Chondrocyte (in vitro differentiated cells): ENCODE results near the gene APH1A. TPM values are rescaled to one million over a fixed set of nuclear protein-coding genes. Genes with fewer than 3 reads are reported as not detected.
A peak's percentile ranks its signal among the peaks of the same experiment; 100 is the strongest.

ENCODE experiments used
- DNase-seq: peaks from one replicate; pipeline ENCODE4 v3.0.0; 2021; ENCODE audit warnings: mixed read lengths, low spot score
- H3K27ac Mint-ChIP-seq: one replicate; pipeline ENCODE4 v1.8.0; 2021; ENCODE audit warnings: mild to moderate bottlenecking, moderate library complexity, mixed read lengths; ENCODE audit not compliant: unreplicated experiment
- H3K27me3 Mint-ChIP-seq: 2 replicates; pipeline ENCODE4 v1.8.0; 2021; ENCODE audit warnings: low read depth, mixed read lengths
- H3K36me3 Mint-ChIP-seq: 2 replicates; pipeline ENCODE4 v1.8.0; 2021; ENCODE audit warnings: low read depth, mixed read lengths
- H3K4me1 Mint-ChIP-seq: 2 replicates; pipeline ENCODE4 v1.8.0; 2021; ENCODE audit warnings: low read depth, mild to moderate bottlenecking, mixed read lengths
- H3K4me3 Mint-ChIP-seq: one replicate; pipeline ENCODE4 v1.8.0; 2021; ENCODE audit warnings: mild to moderate bottlenecking, moderate library complexity, mixed read lengths; ENCODE audit not compliant: unreplicated experiment
- H3K9me3 Mint-ChIP-seq: 2 replicates; pipeline ENCODE4 v1.8.0; 2021; ENCODE audit warnings: low read depth, mixed read lengths
- CTCF ChIP-seq: fragments of 200-600 bp; sonication (generic); IDR thresholded peaks from 2 replicates; pipeline ENCODE4 v1.5.0; 2021; ENCODE audit warnings: antibody characterized with exemption, mild to moderate bottlenecking, moderate library complexity
- total RNA-seq: library from RNA; stranded (reverse); gene quantifications from 3 replicates; pipeline ENCODE4 v1.2.1, GENCODE V29; 2021

The APH1A gene
- total RNA-seq, 1 donor from 2014 or later, result 89.7 TPM

GRCh38 chr1:150288382-150288781 lies 19.6 kb upstream of the APH1A start:
- no peak for DNase-seq
- TF ChIP-seq CTCF, result no peak
- Mint-ChIP-seq H3K9me3 (no peaks in the 10 kb centered on the region), H3K4me3 (no peak overlapping the region), H3K27me3 (no peaks in the 10 kb centered on the region), H3K36me3 (peaks cover 6% of the 10 kb centered on the region), H3K27ac (no peak overlapping the region), H3K4me1 (peaks cover 6% of the 10 kb centered on the region)

GRCh38 chr1:150283260-150283659 lies 14.4 kb upstream of the APH1A start:
- Mint-ChIP-seq H3K36me3 (peaks cover 15% of the 10 kb centered on the region), H3K27me3 (no peaks in the 10 kb centered on the region), H3K4me3 (peak overlapping the region; percentile 79), H3K27ac (no peak overlapping the region), H3K4me1 (peaks cover 18% of the 10 kb centered on the region), H3K9me3 (no peaks in the 10 kb centered on the region)
- no peak for TF ChIP-seq CTCF
- no peak for DNase-seq

DNA sequence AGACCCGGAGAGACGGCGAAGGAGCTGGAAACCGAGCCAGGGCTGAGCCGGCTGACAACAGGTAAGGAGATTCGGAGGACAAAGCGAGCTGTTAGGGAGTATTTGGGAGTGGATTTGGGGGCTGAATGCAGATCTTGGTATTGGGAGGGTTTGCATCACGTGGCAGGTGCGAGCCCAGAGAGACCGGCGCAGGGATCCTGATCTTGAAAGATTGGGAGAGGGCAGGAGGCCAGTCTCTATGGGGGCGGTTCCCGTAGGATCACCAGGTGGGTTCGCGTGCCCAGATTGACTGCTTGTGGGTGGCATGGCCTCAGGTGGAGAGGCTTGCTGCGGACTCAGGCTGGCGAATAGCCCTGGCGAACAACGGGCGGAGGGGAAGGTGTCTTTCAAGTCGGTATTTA lies 13.7 kb upstream of the APH1A start:
- TF ChIP-seq CTCF, result no peak
- H3K4me1 Mint-ChIP-seq, result peaks cover 18% of the 10 kb centered on the region
- H3K9me3 Mint-ChIP-seq, result no peaks in the 10 kb centered on the region
- H3K4me3 Mint-ChIP-seq, result peak overlapping the region; percentile 79
- no peaks in the 10 kb centered on the region for H3K27me3 Mint-ChIP-seq
- peaks cover 19% of the 10 kb centered on the region for H3K36me3 Mint-ChIP-seq
- no peak for DNase-seq
- H3K27ac Mint-ChIP-seq, result peak overlapping the region; percentile 86

GRCh38 chr1:150281758-150282557 lies 13.1 kb upstream of the APH1A start, which contains the start of gene CIART:
CIART (plus strand) TSS chr1:150282554; CDS start chr1:150283268, 714 bp downstream.
- Mint-ChIP-seq H3K4me1 (peaks cover 18% of the 10 kb centered on the region), H3K4me3 (peak within 1 kb of the TSS; percentile 79), H3K27me3 (no peaks in the 10 kb centered on the region), H3K36me3 (peaks cover 19% of the 10 kb centered on the region), H3K9me3 (no peaks in the 10 kb centered on the region), H3K27ac (peak within 1 kb of the TSS; percentile 94)
- DNase-seq, result no peak
- no peak for TF ChIP-seq CTCF

DNA sequence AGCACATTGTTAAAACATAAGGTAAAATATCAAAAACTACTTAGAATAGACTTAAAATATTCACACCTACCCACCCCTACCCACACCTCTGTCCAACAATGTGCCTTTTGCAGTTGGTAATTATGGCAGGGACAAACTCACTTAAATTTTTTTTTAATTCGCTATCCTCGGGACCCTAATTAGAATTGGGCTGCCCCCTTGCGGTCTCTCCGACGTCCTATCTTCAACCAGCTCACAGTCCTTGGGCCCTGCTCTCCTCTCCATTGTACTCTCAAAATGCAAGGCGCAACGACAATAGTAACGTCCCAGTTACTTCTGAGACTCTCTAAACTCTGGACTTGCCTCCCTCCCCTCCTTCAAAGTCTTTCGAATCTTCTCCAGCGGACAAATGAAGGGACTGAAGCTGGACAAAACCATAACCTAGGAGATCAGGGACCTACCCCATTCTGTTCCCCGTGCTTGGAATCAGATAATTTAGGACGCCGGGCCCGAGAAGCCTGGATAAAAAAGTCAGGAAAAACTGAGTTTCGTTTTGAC lies 12.5 kb upstream of the APH1A start:
- DNase-seq, result no peak
- Mint-ChIP-seq H3K36me3 (peaks cover 15% of the 10 kb centered on the region), H3K27me3 (no peaks in the 10 kb centered on the region), H3K27ac (peak overlapping the region; percentile 94), H3K4me3 (peak overlapping the region; percentile 79), H3K4me1 (peaks cover 18% of the 10 kb centered on the region), H3K9me3 (no peaks in the 10 kb centered on the region)
- TF ChIP-seq CTCF, result peak; percentile 82
